Left hindlimb (tissue), 1 donor: ENCODE results near the gene PNN.
"Not testable (repeated sequence)": the region's sequence is repeated elsewhere in the genome, so short reads cannot be mapped to it uniquely, and the experiment has no call there.

ENCODE experiments used
- DNase-seq: peaks from one replicate; pipeline ENCODE4 v3.0.0-alpha.2; 2018

The PNN gene

GRCh38 chr14:39174560-39175444 is at the start of gene PNN:
Gene PNN, plus strand, starts transcription at chr14:39175254. Its CDS starts 26 bp downstream, at chr14:39175280.
- DNase-seq = peak; percentile 99

DNA sequence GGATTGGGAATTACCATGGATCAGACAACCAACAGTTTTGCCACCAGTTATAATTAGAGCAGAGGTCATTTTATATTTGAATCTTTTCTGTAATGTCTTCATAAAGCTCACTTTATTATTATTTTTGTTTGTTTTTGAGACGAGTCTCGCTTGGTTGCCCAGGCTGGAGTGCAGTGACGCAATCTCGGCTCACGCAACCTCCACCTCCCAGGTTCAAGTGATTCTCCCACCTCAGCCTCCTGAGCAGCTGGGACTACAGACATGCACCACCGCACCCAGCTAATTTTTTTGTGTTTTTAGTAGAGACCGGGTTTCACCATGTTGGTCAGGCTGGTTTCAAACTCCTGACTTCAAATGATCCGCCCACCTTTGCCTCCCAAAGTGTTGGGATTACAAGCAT is 37.2 kb upstream of the PNN start:
- DNase-seq = not testable (repeated sequence)

DNA sequence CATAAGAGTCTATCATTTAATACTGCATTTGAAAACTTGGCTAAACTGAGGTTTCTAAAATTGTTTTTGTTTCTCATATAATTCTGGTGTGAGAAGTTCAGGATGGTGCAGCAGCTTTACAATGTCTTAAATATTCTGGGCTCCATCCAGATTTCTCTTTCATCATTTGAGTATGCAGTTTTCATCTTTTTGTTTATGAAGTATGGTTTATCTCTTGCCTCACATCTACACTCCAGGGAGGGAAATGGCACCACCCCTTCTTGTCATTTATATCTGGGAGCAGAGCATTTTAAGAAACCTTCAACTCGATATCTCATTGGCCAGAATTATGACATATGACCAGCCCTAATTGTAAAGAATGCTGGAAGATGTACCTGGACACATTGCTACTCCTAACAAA is 36.6 kb upstream of the PNN start:
- DNase-seq = no peak

DNA sequence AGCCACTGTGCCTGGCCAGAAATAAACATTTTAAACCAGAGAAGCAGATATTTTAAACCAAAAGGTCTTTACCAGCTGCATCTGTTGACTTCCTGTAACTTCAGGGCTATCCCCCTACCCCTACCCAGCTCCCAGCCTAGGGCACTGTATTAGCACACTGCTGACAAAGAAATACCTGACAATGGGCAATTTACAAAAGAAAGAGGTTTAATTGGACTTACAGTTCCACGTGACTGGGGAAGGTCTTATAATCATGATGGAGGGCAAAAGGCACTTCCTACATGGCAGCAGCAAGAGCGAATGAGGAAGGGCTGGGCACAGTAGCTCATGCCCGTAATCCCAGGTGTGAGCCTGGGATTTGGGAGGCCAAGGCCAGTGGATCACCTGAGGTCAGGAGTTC is 34.9 kb upstream of the PNN start:
- DNase-seq = no peak

DNA sequence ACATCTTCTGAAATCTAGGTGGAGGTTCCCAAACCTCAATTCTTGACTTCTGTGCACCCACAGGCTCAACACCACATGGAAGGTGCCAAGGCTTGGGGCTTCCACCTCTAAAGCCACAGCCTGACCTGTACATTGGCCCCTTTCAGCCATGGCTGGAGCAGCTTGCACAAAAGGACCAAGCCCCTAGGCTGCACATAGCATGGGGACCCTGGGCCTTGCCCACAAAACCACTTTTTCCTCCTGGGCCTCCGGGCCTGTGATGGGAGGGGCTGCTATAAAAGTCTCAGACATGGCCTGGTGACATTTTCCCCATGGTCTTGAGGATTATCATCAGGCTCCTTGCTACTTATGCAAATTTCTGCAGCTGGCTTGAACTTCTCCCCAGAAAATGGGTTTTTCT is 33.4 kb upstream of the PNN start:
- not testable (repeated sequence) for DNase-seq

DNA sequence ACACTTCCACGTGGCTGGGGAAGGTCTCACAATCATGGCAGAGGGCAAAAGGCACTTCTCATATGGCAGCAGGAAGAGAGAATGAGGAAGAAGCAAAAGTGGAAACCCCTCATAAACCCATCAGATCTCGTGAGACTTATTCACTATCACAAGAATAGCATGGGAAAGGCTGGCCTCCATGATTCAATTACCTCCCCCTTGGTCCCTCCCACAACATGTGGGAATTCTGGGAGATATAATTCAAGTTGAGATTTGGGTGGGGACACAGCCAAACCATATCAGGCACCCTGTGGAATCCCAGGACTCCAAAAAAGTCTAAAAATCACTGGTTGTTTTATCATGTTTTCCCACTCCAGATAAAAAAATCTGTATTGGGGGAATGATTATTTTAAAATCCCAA is 31.8 kb upstream of the PNN start:
- not testable (repeated sequence) for DNase-seq

GRCh38 chr14:39145266-39145966 is 29.6 kb upstream of the PNN start:
- DNase-seq = no peak

GRCh38 chr14:39154594-39155189 is 20.4 kb upstream of the PNN start:
- no peak for DNase-seq

- no peak for DNase-seq
These were observed 17.6 kb upstream of the PNN start for GRCh38 chr14:39157491-39157890.

- no peak for DNase-seq
These were observed 16.7 kb upstream of the PNN start for GRCh38 chr14:39158222-39158858.

DNA sequence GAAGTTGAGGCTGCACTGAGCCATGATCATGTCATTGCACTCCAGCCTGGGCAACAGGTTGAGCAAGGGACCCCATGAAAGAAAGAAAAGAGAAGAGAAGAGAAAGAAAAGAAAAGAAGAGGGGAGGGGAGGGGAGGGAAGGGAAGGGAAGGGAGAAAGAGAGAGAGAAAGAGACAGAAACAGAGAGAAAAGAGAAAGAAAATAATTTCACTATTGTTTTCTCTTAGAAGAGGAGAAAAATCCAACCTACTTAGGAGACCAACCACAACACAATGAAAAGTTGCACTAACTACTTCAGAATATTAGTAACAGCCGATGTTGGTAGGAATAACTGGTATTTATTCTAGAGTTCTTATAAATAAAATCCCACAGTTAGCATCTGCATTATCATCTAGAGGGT is 14.6 kb upstream of the PNN start:
- no peak for DNase-seq

DNA sequence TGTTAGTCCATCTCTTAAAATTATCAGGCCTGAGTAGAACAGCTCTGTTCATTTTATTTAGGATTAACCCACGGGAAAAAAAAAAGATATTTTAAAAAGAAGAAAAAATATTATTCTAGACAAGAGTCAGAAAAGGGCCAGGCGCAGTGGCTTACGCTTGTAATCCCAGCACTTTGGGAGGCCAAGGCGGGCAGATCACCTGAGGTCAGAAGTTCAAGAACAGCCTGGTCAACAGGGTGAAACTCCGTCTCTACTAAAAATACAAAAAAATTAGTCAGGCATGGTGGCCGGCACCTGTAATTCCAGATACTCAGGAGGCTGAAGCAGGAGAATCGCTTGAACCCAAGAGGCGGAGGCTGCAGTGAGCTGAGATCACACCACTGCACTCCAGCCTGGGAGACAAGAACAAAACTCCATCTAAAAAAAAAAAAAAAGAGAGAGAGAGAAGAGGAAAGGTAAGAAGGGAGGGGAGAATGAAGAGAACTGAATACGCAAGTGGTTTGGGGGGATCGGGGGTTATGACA is 7.2 kb upstream of the PNN start:
- DNase-seq = not testable (repeated sequence)

DNA sequence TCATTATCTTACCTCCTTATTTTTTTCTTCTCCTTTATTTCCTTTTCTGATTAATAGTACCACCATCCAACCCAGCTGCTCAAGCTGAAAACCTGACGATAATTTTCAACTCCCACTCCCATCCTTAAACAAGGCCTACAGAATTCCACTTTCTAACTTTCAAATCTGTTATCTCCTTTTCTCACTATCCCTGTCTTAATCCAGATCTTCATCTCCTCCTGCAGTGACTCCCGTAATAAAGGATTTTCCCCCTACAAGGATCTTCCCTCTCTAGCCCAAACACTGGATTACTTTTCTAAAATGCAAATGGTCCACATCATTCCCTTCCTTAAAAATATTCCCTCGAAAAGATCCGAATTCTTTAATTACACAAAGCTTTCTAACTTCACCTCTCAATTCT is 6.5 kb upstream of the PNN start:
- no peak for DNase-seq

DNA sequence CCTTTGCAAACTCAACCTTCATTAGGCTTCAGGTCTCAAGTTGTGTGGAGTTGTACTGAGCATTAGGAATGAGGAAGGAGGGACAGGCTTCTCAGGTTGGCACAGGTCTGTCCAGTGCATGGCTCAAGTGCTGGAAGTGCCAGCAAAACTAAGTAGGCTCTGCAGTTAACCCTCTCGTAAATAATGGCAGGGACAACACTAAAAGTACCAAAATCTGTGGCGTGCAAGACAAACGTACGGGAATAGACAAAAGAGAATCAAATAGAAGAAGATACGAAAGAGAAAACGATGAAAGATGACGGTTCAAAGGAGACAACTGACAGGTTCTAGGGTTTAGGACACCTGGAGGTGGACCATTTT is 5.5 kb upstream of the PNN start:
- no peak for DNase-seq

GRCh38 chr14:39173198-39173597 is 1.9 kb upstream of the PNN start:
- DNase-seq = no peak

DNA sequence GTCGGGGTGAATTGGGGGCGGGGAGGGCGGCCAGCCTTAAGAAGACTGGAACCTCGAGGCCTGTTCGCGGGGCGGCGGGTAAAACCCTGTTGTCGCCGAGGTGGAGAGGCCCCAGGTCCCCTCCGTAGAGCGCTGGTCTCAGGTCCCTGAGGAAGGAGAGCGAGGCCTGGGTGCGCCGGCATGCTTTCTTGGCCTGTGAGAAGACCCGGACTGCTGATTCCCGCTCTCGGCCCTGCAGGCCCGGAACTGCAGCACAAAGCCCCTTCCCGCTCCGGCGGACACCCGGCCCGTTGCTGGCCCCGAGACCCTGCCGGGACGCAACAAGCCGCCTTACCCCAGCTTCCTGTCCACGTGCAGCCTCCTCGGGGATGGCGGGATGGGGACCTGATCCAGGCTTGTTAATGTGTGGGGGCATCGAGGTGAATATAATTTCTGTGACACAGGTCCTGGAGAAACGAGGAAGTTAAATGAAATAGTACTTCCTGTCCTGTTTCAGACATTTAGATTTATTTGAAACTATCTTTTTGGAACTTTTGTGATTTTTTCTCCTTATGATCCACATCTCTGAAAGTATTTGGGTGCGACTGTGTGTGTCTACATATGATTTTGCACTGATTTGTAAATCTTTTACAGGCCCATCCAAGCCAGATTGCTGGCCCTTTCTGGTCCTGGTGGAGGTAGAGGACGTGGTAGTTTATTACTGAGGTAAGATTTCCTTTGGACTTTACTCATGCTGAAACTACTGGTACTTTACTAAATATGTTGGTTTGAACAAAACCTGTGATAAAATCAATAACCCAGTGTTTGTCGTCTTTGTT is 600 bp downstream of the PNN start:
- DNase-seq = peak; percentile 74

GRCh38 chr14:39176263-39177167 is 1.5 kb downstream of the PNN start:
- no peak for DNase-seq

- DNase-seq = no peak
These were observed 2.1 kb downstream of the PNN start for GRCh38 chr14:39177168-39177545.

GRCh38 chr14:39179042-39179441 is 4.0 kb downstream of the PNN start:
- DNase-seq = no peak

GRCh38 chr14:39180553-39180952 is 5.5 kb downstream of the PNN start:
- DNase-seq = no peak

- DNase-seq = no peak
These were observed 6.1 kb downstream of the PNN start for GRCh38 chr14:39181026-39181692.
